Rectal smooth muscle tissue (tissue), 1 donor: ENCODE measurements around the gene XAGE1B.
"Not testable (repeated sequence)": the region's sequence is repeated elsewhere in the genome, so short reads cannot be mapped to it uniquely, and the experiment has no call there.

Experiments used
- H3K27ac ChIP-seq: one replicate; pipeline ENCODE4 v1.7.0; 2013; ENCODE audit warnings: low read depth, low read length, inconsistent platforms
- H3K27me3 ChIP-seq: one replicate; pipeline ENCODE4 v1.7.0; 2013; ENCODE audit warnings: low read length; ENCODE audit not compliant: control insufficient read depth, insufficient read depth
- H3K36me3 ChIP-seq: one replicate; pipeline ENCODE4 v1.7.0; 2013; ENCODE audit warnings: low read length; ENCODE audit not compliant: control insufficient read depth, insufficient read depth
- H3K4me1 ChIP-seq: one replicate; pipeline ENCODE4 v1.7.0; 2013; ENCODE audit warnings: low read length; ENCODE audit not compliant: control insufficient read depth, insufficient read depth
- H3K4me3 ChIP-seq: one replicate; pipeline ENCODE4 v1.7.0; 2013; ENCODE audit warnings: low read length
- H3K9ac ChIP-seq: one replicate; pipeline ENCODE4 v1.7.0; 2013; ENCODE audit warnings: low read length

The XAGE1B gene, protein sequence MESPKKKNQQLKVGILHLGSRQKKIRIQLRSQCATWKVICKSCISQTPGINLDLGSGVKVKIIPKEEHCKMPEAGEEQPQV

DNA sequence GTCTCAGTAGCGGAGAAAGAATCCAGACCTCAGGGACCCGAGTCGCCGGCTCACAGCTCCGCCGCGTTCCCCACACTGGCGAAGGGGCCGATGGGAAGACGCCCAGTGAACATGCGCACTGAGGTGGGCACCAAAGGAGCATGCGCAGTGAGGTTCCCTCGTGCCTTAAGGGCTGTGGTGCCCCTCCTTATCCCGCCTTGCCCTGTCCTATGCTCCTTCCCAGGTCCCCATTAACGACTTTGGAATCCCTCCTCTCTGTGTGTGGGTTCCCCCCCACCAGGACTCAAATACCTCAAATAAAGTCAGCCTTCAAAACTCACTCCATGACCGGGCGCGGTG lies at the start of gene XAGE1B:
XAGE1B (minus strand) TSS at position 77 of the 339 bp plus-strand sequence. CDS start 1,536 bp downstream, outside the sequence.
- H3K4me3 ChIP-seq, H3K4me1 ChIP-seq, H3K27ac ChIP-seq, H3K27me3 ChIP-seq, H3K36me3 ChIP-seq, H3K9ac ChIP-seq: not testable (repeated sequence)

DNA sequence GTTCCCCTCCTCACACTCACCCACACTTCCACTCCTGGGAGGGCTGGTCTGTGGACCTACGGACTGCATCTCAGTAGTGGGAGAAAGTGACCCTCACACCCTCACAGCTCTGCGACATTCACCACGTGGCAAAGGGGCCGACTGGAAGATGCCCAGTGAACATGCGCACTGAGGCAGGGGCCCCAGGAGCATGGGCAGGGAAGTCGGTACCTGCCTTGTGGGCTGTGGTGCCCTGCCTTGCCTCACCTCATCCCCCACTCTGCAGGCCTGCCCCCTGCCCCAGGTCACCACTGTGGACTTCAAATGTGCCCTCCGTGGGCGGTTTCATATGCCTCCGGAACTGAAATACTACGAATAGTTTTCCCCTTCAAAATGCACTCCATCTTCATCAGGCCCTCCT lies 46.2 kb upstream of the XAGE1B start:
- H3K27me3 ChIP-seq: peaks cover 6% of the 10 kb centered on the region
- H3K27ac ChIP-seq: no peak overlapping the region
- H3K36me3 ChIP-seq: no peaks in the 10 kb centered on the region
- no peak overlapping the region for H3K4me3 ChIP-seq
- H3K9ac ChIP-seq: no peak overlapping the region
- no peaks in the 10 kb centered on the region for H3K4me1 ChIP-seq

DNA sequence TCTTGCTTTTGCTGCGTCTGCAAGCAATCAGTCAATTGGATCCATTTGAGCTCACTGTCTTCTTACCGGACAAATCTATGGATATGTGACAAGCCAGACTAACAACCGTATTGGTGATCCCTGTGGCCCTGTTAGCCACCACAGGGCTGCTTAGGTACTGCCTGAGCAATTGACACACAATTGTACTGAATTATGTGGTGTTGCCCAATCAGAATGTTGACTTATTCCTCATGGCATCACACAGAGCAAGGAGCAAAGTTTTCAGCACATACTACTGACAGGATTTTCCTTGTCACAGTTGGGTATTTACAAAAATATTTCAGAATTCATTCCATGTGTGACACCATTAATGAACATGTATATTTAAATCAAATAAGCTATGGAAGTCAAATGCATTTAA lies 41.3 kb upstream of the XAGE1B start:
- no peak overlapping the region for H3K4me3 ChIP-seq
- H3K27me3 ChIP-seq: peaks cover 3% of the 10 kb centered on the region
- H3K9ac ChIP-seq: no peak overlapping the region
- no peaks in the 10 kb centered on the region for H3K36me3 ChIP-seq
- H3K27ac ChIP-seq: no peak overlapping the region
- no peaks in the 10 kb centered on the region for H3K4me1 ChIP-seq

DNA sequence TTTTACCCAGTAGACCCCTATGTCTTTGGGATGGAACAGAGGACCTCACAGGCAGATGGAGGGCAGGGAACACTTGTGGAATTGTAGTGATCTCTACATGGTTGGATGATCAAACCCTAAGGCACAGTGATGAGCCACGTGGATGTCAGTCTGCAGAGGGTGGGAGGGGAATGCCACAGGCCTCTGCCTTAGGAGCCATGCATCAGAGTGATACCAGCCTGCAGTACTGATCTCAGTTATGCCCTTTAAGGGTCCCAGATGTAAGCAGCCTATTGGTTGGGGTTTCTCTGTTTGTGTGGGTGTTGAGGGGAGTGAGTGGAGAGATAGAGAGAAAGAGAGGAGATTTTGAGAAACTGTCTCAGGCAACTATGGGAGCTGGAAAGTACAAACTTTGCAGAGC lies 39.9 kb upstream of the XAGE1B start:
- H3K27me3 ChIP-seq: no peaks in the 10 kb centered on the region
- H3K4me3 ChIP-seq: no peak overlapping the region
- H3K27ac ChIP-seq: no peak overlapping the region
- H3K36me3 ChIP-seq: no peaks in the 10 kb centered on the region
- H3K9ac ChIP-seq: no peak overlapping the region
- no peaks in the 10 kb centered on the region for H3K4me1 ChIP-seq

DNA sequence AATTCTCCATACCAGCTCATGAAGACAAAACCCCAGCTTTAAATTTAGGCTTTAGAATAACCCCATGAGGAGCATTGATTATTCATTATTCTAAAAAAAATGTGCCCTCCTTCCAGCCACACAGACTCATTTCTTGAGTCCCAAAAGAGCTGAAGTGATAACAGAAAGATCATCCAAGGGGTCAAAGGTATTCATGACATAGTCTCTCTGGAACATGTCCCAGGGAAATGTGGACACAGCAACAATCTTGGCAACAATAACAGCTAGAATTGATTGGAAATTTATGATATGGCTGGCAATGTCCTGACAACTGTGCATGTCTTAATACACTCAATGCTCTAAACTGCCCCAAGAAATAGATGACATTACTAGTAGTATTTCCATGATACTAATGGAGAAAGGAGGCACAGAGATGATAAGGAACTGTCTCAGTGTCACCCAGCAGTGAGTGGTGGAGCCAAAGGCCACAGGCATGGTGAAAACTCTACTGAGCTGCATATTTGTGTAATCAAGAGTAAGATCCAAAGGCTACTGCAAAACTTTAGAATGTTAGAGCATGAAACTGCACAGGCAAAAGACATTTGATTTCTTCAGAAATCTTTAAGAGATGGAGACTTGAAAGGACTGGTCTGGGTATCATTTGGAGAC lies 37.3 kb upstream of the XAGE1B start:
- Histone ChIP-seq H3K4me1 (no peaks in the 10 kb centered on the region), H3K27ac (no peak overlapping the region), H3K36me3 (no peaks in the 10 kb centered on the region), H3K4me3 (no peak overlapping the region), H3K27me3 (no peaks in the 10 kb centered on the region), H3K9ac (no peak overlapping the region)

DNA sequence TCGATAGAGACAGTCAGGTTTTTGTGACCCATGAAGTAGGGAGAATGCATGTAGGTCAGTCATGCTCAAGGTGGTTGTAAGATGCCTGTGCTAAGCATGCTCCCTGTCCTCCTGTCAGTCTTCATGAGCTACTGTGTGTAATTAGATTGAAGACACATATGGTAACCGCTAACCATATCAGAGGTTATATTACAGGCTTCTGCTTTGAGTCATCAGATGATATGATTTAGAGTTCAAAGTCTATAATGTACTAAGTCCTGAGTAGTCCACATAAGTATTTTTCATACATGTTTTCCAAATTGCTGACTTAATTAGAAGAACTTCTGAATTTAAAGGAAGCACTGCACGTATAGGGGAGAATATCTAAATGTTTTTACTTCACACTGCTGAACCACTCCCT lies 31.9 kb upstream of the XAGE1B start:
- not testable (repeated sequence) for H3K9ac ChIP-seq, H3K4me3 ChIP-seq, H3K27me3 ChIP-seq, H3K4me1 ChIP-seq, H3K27ac ChIP-seq, H3K36me3 ChIP-seq

DNA sequence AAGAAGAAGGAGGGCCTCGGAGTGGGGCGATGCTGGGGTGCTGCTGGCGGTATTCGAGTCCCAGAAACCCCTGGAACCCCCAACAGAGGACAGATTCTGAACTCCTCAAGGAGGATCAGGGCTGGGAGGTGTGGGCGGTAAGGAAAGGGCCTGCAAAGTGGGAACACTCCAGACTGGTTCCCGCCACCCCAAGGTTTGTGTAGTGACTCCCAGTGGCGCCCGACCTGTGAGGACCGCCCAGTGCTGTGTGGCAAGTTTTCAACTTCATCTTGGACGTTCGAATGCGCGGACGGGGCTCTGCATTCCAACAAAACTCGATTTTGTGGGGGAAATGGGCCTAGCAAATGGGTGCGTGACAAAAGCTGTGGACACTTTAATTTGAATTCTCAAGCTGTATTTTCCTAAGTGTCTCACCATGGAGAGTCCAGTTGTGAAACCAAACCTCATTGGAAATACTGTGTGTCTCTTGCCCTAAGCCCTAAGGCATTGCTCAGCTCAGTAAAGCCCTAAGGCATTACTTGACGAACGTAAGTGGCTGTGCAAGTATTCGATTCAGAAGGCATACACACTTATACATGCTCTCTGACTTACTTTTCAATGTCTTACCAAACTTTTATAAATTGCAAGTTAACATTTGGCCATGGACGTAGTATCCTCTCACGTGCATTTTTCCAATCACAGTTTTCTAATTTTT lies 27.4 kb upstream of the XAGE1B start:
- Histone ChIP-seq H3K36me3 (no peaks in the 10 kb centered on the region), H3K27me3 (peaks cover 8% of the 10 kb centered on the region), H3K9ac (no peak overlapping the region), H3K4me3 (no peak overlapping the region), H3K4me1 (no peaks in the 10 kb centered on the region), H3K27ac (no peak overlapping the region)

DNA sequence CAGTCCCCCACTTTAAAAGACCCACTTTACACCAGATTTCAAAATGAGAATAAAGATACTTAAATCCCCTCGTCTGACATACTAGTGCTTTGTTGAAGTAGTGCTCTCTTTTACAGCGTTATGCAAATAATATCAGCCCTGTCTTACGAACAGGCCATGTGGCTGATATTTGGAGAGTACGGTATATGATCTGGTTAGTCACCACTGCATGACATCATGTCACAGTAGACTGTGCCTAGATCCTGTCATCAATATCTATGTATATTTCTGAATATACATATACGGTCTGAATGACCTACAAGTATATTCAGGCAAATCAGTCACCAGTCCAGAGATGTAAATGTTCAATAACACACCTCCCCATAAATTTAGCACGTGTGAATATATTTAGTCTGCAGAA lies 25.4 kb upstream of the XAGE1B start:
- Histone ChIP-seq H3K4me1 (no peaks in the 10 kb centered on the region), H3K27ac (no peak overlapping the region), H3K9ac (no peak overlapping the region), H3K27me3 (peaks cover 8% of the 10 kb centered on the region), H3K4me3 (no peak overlapping the region), H3K36me3 (no peaks in the 10 kb centered on the region)

DNA sequence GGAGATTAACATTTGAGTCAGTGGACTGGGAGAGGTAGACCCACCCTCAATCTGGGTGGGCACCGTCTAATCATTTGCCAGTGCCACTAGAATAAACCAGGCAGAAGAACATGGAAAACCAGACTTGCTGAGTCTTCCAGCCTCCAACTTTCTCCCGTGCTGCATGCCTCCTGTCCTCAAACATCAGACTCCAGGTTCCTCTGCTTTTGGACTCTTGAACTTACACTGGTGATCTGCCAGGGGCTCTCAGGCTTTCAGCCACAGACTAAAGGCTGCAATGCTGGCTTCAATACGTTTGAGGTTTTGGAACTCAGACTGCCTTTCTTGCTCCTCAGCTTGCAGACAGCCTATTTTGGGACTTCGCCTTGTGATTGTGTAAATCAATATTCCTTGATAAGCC lies 24.2 kb upstream of the XAGE1B start:
- not testable (repeated sequence) for H3K4me1 ChIP-seq, H3K36me3 ChIP-seq, H3K27ac ChIP-seq, H3K27me3 ChIP-seq, H3K9ac ChIP-seq, H3K4me3 ChIP-seq

DNA sequence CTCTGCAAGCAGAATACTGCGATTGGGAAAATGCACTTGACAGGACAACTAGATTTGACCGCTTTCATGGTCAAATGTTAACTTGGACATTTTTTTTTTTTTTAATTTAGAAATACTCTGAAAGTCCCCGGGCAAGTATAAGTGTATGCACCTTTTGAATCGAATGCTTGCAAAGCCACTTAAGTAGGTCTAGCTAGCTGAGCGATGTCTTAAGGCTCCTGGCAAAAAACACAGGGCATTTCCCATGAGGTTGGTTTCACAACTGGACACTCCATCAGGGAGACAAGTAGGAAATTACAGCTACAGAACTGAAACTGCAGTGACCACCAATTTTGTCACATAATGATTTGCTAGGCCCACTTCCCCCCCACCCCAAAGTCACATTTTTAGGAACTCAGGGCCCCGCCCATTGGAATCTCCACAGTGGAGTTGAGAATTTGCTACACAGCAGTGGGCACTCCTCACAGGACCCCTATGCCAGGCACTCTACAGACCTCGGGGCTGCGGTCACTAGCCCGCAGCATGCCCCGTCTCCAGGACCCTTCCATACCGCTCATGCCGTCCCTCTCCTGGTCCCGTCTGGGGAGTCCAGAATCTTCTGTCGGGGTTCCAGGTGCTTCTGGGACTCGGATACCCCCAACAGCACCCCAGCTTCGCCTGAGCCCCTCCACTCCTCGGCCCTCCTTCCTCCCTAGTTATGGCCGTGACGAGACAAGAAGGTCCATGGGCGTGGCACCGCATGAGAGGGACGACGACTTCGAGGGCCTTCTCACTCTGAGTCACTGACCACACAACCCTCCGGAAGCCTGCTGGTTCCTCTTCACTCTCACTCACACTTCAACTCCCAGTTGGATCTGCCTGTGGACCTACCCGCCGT lies 515 bp downstream of the XAGE1B start:
- not testable (repeated sequence) for H3K4me1 ChIP-seq, H3K27me3 ChIP-seq, H3K36me3 ChIP-seq, H3K27ac ChIP-seq, H3K4me3 ChIP-seq, H3K9ac ChIP-seq

DNA sequence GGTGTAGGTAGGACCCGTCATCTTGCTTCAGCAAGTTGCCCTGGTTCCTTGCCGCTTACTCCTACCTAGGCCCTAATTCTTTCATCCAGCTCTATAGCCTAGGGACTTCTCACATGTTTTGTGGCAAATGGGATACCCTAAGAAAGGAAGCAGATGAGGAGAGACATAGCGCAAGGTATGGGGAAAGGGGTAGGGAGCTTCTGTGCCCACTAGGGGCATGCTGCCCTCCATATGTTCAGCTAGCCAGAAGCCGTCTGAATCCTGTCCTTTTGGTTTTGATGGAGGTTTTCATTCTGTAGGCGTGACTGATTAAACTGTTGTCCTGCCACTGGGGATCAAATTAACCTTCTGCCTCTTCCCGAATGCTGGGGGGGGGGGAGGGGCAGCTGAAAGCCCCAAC lies 5.7 kb downstream of the XAGE1B start:
- not testable (repeated sequence) for H3K36me3 ChIP-seq, H3K27ac ChIP-seq, H3K4me1 ChIP-seq, H3K27me3 ChIP-seq, H3K9ac ChIP-seq, H3K4me3 ChIP-seq

DNA sequence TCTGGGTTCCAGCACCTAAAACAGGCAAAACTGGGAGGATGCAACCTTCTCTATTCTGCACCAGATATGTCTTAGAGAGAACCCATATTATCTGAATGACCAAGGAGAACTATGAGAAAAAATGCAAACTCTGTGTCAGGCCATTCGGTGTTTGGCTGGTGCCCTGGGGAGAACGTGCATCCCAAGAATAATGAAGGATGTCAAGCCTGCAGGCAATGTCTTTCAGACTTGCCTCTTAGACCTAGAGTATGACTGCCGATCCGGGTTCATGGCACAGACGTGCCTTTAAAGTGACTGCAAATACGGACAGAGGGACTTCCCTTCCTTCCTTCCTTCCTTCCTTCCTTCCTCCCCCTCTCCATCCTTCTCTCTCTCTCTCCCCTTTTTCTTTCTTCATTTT lies 6.9 kb downstream of the XAGE1B start:
- Histone ChIP-seq H3K36me3 (no peaks in the 10 kb centered on the region), H3K27ac (no peak overlapping the region), H3K9ac (no peak overlapping the region), H3K4me1 (no peaks in the 10 kb centered on the region), H3K4me3 (no peak overlapping the region), H3K27me3 (no peaks in the 10 kb centered on the region)
